ENCODE measurements around the gene GNB1. TPM values are rescaled to one million over a fixed set of nuclear protein-coding genes. Genes with fewer than 3 reads are reported as not detected.

GNB1 gene
- total and polyA plus RNA-seq, 2 of the 4 experiments (the other 2 are of a cell fraction), result 73.5 to 371 TPM

DNA sequence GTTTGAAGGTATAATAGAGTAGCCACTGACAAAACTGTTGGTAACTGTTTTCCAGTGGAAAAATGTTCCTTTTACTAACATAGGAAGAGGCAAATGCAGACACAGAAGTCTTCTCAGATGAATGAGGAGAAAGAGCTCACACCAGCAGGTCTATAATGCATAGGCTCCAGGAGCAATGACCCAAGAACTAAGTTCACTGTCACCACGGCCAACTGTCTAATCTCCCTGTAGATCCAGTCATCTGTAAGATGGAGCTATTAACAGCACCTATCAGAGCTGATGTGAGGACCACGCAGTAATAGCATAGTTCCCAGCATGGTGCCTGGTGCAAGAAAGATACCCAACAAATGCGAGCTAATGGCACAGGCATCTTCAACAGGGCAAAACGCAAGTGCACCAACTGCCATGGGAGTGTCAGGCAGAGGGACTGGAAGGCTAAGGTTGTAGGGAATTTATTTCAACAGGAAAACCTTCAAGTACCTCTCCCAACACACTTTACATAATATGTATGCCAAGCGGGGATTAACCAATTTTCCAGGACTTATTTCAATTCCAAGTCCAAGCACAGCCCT lies 12.9 kb downstream of the GNB1 start:
- Histone ChIP-seq H3K9me3 (ENCODE audit: control insufficient read depth, insufficient read depth, low read length) (no peaks in the 10 kb centered on the region), H3K36me3 (ENCODE audit: control insufficient read depth, insufficient read depth, low read length) (peaks cover 31% of the 10 kb centered on the region), H4K5ac (ENCODE audit: low read depth, low read length) (no peak overlapping the region), H3K9ac (ENCODE audit: low read depth, low read length) (no peak overlapping the region), H3K4me1 (ENCODE audit: control insufficient read depth, insufficient read depth, low read length) (peaks cover 17% of the 10 kb centered on the region), H2BK120ac (ENCODE audit: low read depth, low read length) (no peak overlapping the region), H3K14ac (replicated peaks; ENCODE audit: low read depth, low read length) (no peak overlapping the region), H2BK20ac (ENCODE audit: low read depth, low read length) (no peak overlapping the region), H2BK5ac (ENCODE audit: low read depth, low read length, poor library complexity, severe bottlenecking) (no peak overlapping the region), H2AK9ac (replicated peaks; ENCODE audit: low read depth, low read length, poor library complexity) (no peak overlapping the region), H2BK15ac (ENCODE audit: low read depth, low read length) (no peak overlapping the region), H2AFZ (replicated peaks; ENCODE audit: low read length, poor library complexity) (no peak overlapping the region), H3K9me1 (ENCODE audit: insufficient read depth, low read length) (peaks cover 56% of the 10 kb centered on the region), H3K27ac (ENCODE audit: insufficient read depth, low read length) (no peak overlapping the region), H3K79me1 (ENCODE audit: low read depth in 1 of 2, low read length in 2 of 2) (peaks cover 0 to 53% of the 10 kb centered on the region in 2 experiments; a peak in 2 of 4 replicates), H3K4me2 (ENCODE audit: low read depth, low read length) (no peak overlapping the region), H4K20me1 (ENCODE audit: insufficient read depth, low read length) (peaks cover 100% of the 10 kb centered on the region), H3K18ac (ENCODE audit: low read depth, low read length) (no peak overlapping the region), H3K56ac (ENCODE audit: extremely low read depth, insufficient read depth, low read length) (no peak overlapping the region), H3K27me3 (ENCODE audit: control insufficient read depth, insufficient read depth, low read length) (no peaks in the 10 kb centered on the region), H3K4ac (ENCODE audit: low read depth, low read length) (no peak overlapping the region), H3K4me3 (ENCODE audit: insufficient read depth, low read depth, low read length) (no peak overlapping the region), H4K8ac (ENCODE audit: low read depth in 2 of 2, low read length in 2 of 2) (no peak overlapping the region), H3K23ac (ENCODE audit: low read depth, low read length) (no peak overlapping the region), H4K91ac (ENCODE audit: insufficient read depth, low read depth, low read length) (no peak overlapping the region), H2AK5ac (ENCODE audit: low read depth, low read length) (no peak overlapping the region)
- CTCF ChIA-PET, result interaction anchor here (1.1 kb wide), 1 partner anchor 31 kb away, joined by 3 read pairs; no protein-coding TSS in a partner anchor
- no peak for ATAC-seq (ENCODE audit: low read depth)
- intact Hi-C loops (cut with micrococcal nuclease) (no loop called here), in situ Hi-C loops (cut with MboI; ENCODE audit: low sequenced_read_pairs) (no loop called here), dilution Hi-C loops (cut with HindIII; ENCODE audit: low sequenced_read_pairs, unreplicated experiment) (no loop called here)
- DNase-seq, result no peak
- BruUV-seq (replicated peaks), result no TSS peak
- POLR2A ChIA-PET (ENCODE audit: unreplicated experiment), result no interaction called here
- 100% methylated on average over 1 of the region's 5 CpGs; no CpG with 5 or more reads in 1 of the 2 experiments for WGBS, 2 experiments (ENCODE audit: extremely low coverage in 2 of 2, insufficient read length in 1 of 2)
- TF ChIP-seq RFX5 (IDR thresholded peaks at IDR 0.05; ENCODE audit: low read depth, low read length), result no peak
- no peak for TF ChIP-seq BHLHE40 (IDR thresholded peaks at IDR 0.05; ENCODE audit: low read depth, low read length)
- no peak for TF ChIP-seq SMC3 (IDR thresholded peaks at IDR 0.05; ENCODE audit: low read depth, low read length)
- TF ChIP-seq MAFK (IDR thresholded peaks at IDR 0.05; ENCODE audit: low read depth, low read length), result no peak
- TF ChIP-seq, protein P1, sequence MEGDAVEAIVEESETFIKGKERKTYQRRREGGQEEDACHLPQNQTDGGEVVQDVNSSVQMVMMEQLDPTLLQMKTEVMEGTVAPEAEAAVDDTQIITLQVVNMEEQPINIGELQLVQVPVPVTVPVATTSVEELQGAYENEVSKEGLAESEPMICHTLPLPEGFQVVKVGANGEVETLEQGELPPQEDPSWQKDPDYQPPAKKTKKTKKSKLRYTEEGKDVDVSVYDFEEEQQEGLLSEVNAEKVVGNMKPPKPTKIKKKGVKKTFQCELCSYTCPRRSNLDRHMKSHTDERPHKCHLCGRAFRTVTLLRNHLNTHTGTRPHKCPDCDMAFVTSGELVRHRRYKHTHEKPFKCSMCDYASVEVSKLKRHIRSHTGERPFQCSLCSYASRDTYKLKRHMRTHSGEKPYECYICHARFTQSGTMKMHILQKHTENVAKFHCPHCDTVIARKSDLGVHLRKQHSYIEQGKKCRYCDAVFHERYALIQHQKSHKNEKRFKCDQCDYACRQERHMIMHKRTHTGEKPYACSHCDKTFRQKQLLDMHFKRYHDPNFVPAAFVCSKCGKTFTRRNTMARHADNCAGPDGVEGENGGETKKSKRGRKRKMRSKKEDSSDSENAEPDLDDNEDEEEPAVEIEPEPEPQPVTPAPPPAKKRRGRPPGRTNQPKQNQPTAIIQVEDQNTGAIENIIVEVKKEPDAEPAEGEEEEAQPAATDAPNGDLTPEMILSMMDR (conservative IDR thresholded peaks at IDR 0.05; ENCODE audit: low read depth, low read length), result no peak
- no peak for TF ChIP-seq FOS (IDR thresholded peaks at IDR 0.05; ENCODE audit: low read depth, low read length)
- TF ChIP-seq MAZ (IDR thresholded peaks at IDR 0.05; ENCODE audit: borderline replicate concordance, low read depth, low read length), result no peak
- TF ChIP-seq RAD21 (IDR thresholded peaks at IDR 0.05; ENCODE audit: low read length), result no peak
- no peak for TF ChIP-seq POLR2A (IDR thresholded peaks at IDR 0.05; ENCODE audit: low read depth, low read length)
- no peak for TF ChIP-seq NFE2L2 (IDR thresholded peaks at IDR 0.05; ENCODE audit: low read depth, low read length)
- TF ChIP-seq, protein P2, sequence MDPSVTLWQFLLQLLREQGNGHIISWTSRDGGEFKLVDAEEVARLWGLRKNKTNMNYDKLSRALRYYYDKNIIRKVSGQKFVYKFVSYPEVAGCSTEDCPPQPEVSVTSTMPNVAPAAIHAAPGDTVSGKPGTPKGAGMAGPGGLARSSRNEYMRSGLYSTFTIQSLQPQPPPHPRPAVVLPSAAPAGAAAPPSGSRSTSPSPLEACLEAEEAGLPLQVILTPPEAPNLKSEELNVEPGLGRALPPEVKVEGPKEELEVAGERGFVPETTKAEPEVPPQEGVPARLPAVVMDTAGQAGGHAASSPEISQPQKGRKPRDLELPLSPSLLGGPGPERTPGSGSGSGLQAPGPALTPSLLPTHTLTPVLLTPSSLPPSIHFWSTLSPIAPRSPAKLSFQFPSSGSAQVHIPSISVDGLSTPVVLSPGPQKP (IDR thresholded peaks at IDR 0.05; ENCODE audit: borderline replicate concordance, low read depth, low read length), result no peak
- TF ChIP-seq RCOR1 (IDR thresholded peaks at IDR 0.05; ENCODE audit: insufficient replicate concordance, low read length), result no peak

Data from IMR-90 (cell line).